HL-60/S4 treated with phorbol 12-myristate 13-acetate at 8.2 ng/mL for 4 days and 3 days (cell line): ENCODE data around the gene SCG2.

Source experiments
- in situ Hi-C: fragments of 300-500 bp; cut with MboI; formaldehyde crosslinking; loops from 2 replicates; pipeline ENCODE4 v1.15.0; 2022; ENCODE audit warnings: low sequenced_read_pairs

Gene SCG2

DNA sequence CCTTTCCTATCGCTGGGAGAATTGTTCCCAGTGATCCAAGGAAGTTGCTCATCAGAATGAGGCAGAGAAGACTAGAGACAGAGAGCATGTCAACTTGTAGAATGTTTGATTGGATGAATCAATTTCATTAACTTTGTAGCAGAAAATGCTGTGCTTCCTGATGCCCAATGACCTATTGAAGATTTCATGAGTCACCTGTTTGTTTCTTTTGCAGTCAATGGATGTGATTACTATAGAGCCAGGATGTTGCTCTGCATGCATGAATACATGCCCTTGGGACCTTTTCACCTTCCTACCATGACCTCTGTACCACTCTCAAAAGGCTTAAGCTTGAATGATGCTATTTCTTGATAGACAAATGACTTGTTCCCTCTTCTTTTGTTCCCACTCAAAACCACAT, 23.3 kb downstream of the SCG2 start:
- in situ Hi-C loops = no loop called here

GRCh38 chr2:223576873-223577272, 25.3 kb downstream of the SCG2 start:
- in situ Hi-C loops = no loop called here

- in situ Hi-C loops = no loop called here
Measured at GRCh38 chr2:223570784-223571183, 31.4 kb downstream of the SCG2 start.

DNA sequence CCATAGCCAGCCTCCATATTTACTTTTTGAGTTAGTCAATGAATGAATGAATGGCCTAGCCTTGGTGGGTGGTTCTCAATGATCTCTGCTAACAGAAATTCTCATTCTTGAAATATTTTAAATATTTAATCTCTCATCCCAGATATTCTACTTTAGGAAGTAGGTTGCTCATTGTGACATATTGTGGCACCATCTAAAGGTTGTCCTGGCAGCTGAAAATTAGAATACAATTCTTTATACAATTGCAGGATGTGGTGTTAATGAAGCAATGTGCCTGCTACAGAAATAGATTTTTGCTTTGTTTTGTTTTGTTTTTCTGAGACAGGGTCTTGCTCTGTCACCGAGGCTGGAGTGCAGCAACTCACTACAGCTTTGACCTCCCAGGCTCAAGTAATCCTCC, 35.8 kb downstream of the SCG2 start:
- in situ Hi-C loops = no loop called here

DNA sequence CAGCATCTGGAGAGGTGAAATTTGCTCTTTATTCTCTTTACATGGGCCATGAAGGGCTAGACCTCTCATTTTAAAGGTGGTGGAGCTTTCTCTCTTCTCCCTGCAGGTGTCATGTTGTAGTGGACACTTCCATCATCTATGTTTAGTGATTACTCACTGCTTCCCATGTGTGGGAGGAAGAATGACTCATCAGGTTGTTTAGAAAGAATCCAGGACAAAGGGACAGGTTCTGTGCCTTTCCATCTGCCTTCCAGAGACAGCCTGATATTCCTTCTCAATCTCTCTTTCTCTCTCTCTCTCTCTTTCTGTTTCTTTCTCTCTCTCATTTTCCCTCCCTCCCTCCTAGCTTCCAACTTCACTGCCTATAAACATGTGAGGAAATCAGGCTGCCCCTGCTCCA, 38.7 kb downstream of the SCG2 start:
- in situ Hi-C loops = no loop called here

- in situ Hi-C loops = no loop called here
Measured at GRCh38 chr2:223562078-223562477, 40.1 kb downstream of the SCG2 start.

- in situ Hi-C loops = no loop called here
Measured at GRCh38 chr2:223560749-223561435, 41.3 kb downstream of the SCG2 start.

- in situ Hi-C loops = no loop called here
Measured at GRCh38 chr2:223558970-223559369, 43.2 kb downstream of the SCG2 start.

- in situ Hi-C loops = no loop called here
Measured at GRCh38 chr2:223554923-223555322, 47.2 kb downstream of the SCG2 start.

DNA sequence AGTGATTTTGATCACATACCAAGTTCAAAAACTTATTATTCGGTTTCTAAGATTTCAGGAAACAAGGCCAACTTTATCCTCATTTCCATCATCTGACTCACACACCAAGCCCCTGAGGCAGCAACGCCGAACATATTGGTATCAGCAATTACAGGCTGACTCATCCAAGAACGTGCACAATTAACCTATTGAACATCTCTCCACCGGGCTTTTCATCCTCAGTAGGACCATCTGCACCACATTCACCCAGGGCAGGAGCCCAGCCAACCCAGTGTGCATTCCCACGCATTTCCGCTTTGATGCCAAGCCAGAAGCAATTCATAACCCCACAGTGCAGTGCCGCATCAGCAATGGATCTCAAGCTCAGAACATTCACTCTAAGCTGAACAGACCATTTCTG, 52.9 kb downstream of the SCG2 start:
- in situ Hi-C loops = no loop called here

- in situ Hi-C loops = no loop called here
Measured at GRCh38 chr2:223548194-223548593, 54.0 kb downstream of the SCG2 start.
